B cell (primary cell): ENCODE measurements around the gene LTA4H. TPM values are rescaled to one million over a fixed set of nuclear protein-coding genes. Genes with fewer than 3 reads are reported as not detected.

Source experiments
- ATAC-seq: fragments of 200-7000 bp; cut with Tn5 transposase; one replicate; pipeline ENCODE4 v1.10.0; 2021; ENCODE audit warnings: low read depth, mild to moderate bottlenecking, moderate number of reproducible peaks, moderate library complexity
- CTCF ChIA-PET: fragments of 350-600 bp; sonication (Branson Sonifier 250); formaldehyde crosslinking; loops from one replicate; lab custom pipeline; 2021; ENCODE audit warnings: antibody characterized with exemption, inconsistent platforms; lab: Charles Lee
- POLR2A ChIA-PET: fragments of 350-600 bp; sonication (Branson Sonifier 250); formaldehyde crosslinking; loops from one replicate; lab custom pipeline; 2021; ENCODE audit warnings: antibody characterized with exemption; lab: Charles Lee
- DNase-seq: peaks from one replicate; pipeline ENCODE4 v3.0.0; 2013
- H2AFZ ChIP-seq: 2 replicates; pipeline ENCODE4 v1.6.1; 2012; ENCODE audit warnings: mild to moderate bottlenecking, low read depth, low read length; ENCODE audit not compliant: insufficient read depth, poor library complexity, severe bottlenecking
- H3K27ac ChIP-seq, 2 donors: 1 replicate in 1 of 2; 2 replicates in 1 of 2; pipeline ENCODE4 v1.5.1; 2012 to 2013; ENCODE audit warnings: low read length in 2 of 2, mild to moderate bottlenecking in 2 of 2, moderate library complexity in 1 of 2
- H3K27me3 ChIP-seq, 4 experiments: fragments of 200-600 bp in 1 of 4; sonication (generic) in 1 of 4; replicated peaks in 1 of 4; 1 replicate in 2 of 4; 2 replicates in 2 of 4; pipeline versions ENCODE4 v1.6.1 to v1.7.0; 2013 to 2016; ENCODE audit warnings: low read length in 3 of 4, mild to moderate bottlenecking in 2 of 4, mixed read lengths in 1 of 4, moderate library complexity in 1 of 4; ENCODE audit not compliant: insufficient read depth in 4 of 4, control insufficient read depth in 3 of 4; ENCODE audit errors: control extremely low read depth in 1 of 4
- H3K36me3 ChIP-seq, 2 experiments: replicated peaks in 1 of 2; 1 replicate in 1 of 2; 2 replicates in 1 of 2; pipeline versions ENCODE4 v1.6.1 to v1.7.1; 2013; ENCODE audit warnings: low read length in 1 of 2; ENCODE audit not compliant: insufficient read depth in 2 of 2, control insufficient read depth in 1 of 2; ENCODE audit errors: control extremely low read depth in 1 of 2, extremely low read depth in 1 of 2
- H3K4me1 ChIP-seq, 2 donors: fragments of 200-600 bp in 1 of 2; sonication (generic) in 1 of 2; 1 replicate in 1 of 2; 2 replicates in 1 of 2; pipeline versions ENCODE4 v1.5.1 to v1.6.1; 2013 to 2017; ENCODE audit warnings: low read length in 2 of 2; ENCODE audit not compliant: control insufficient read depth in 2 of 2, insufficient read depth in 2 of 2
- H3K4me2 ChIP-seq: replicated peaks from 2 replicates; pipeline ENCODE3; 2012; ENCODE audit warnings: mild to moderate bottlenecking, low read depth, low read length; ENCODE audit not compliant: poor library complexity, severe bottlenecking
- H3K4me3 ChIP-seq, 5 experiments: fragments of 200-600 bp in 1 of 5; sonication (generic) in 1 of 5; 1 replicate in 3 of 5; 2 replicates in 2 of 5; pipeline versions ENCODE4 v1.5.1 to v1.7.0; 2011 to 2016; ENCODE audit warnings: low read length in 4 of 5, mild to moderate bottlenecking in 4 of 5, low read depth in 2 of 5, control low read depth in 1 of 5, moderate library complexity in 1 of 5; ENCODE audit not compliant: insufficient read depth in 1 of 5; ENCODE audit errors: control extremely low read depth in 1 of 5, extremely low read depth in 1 of 5
- H3K79me2 ChIP-seq: fragments of 200-600 bp; sonication (generic); one replicate; pipeline ENCODE4 v1.6.0; 2016; ENCODE audit warnings: low read length; ENCODE audit not compliant: control insufficient read depth, insufficient read depth
- H3K9ac ChIP-seq: fragments of 200-600 bp; sonication (generic); 2 replicates; pipeline ENCODE4 v1.6.1; 2017; ENCODE audit warnings: mild to moderate bottlenecking, low read length, moderate library complexity
- H3K9me3 ChIP-seq, 3 donors: one replicate each; pipeline versions ENCODE4 v1.6.1 to v1.7.1; 2013; ENCODE audit warnings: low read length in 2 of 3; ENCODE audit not compliant: control insufficient read depth in 2 of 3, insufficient read depth in 1 of 3; ENCODE audit errors: control extremely low read depth in 1 of 3
- H4K20me1 ChIP-seq: 2 replicates; pipeline ENCODE4 v1.6.0; 2012; ENCODE audit warnings: mild to moderate bottlenecking, low read length; ENCODE audit not compliant: insufficient read depth, control insufficient read depth, poor library complexity, severe bottlenecking
- H3K27ac Mint-ChIP-seq: one replicate; pipeline ENCODE4 v1.8.0; 2021; ENCODE audit warnings: mixed read lengths
- H3K27me3 Mint-ChIP-seq: one replicate; pipeline ENCODE4 v1.8.0; 2021; ENCODE audit warnings: mixed read lengths
- H3K4me1 Mint-ChIP-seq: one replicate; pipeline ENCODE4 v1.8.0; 2021; ENCODE audit warnings: mixed read lengths
- H3K4me3 Mint-ChIP-seq: one replicate; pipeline ENCODE4 v1.8.0; 2021; ENCODE audit warnings: mixed read lengths
- H3K9me3 Mint-ChIP-seq: one replicate; pipeline ENCODE4 v1.8.0; 2022; ENCODE audit warnings: mixed read lengths; ENCODE audit not compliant: insufficient read depth
- EZH2 ChIP-seq: IDR thresholded peaks from 2 replicates; pipeline ENCODE4 v1.6.1; 2012; ENCODE audit warnings: borderline replicate concordance, low read depth, mild to moderate bottlenecking, moderate library complexity, low read length; ENCODE audit not compliant: insufficient read depth, poor library complexity, severe bottlenecking
- WGBS: methylation state at CpG from one replicate; pipeline ENCODE4 v1.1.5; 2013; ENCODE audit warnings: missing lambda C conversion rate; ENCODE audit not compliant: insufficient coverage; 5-methylcytosine and 5-hydroxymethylcytosine counted together
- intact Hi-C: fragments of 100-400 bp; cut with micrococcal nuclease; formaldehyde crosslinking; loops from one replicate; pipeline ENCODE4 v1.10.0; 2022
- polyA plus RNA-seq: library from polyadenylated mRNA; depleted of rRNA; stranded (reverse); fragments of >200 nt; gene quantifications from 2 replicates; pipeline ENCODE4 v1.2.3, GENCODE V29; 2012
- total RNA-seq, 2 donors: library from RNA; stranded (reverse); fragments of 120-200 nt in 1 of 2; gene quantifications; 1 replicate in 1 of 2; 2 replicates in 1 of 2; pipeline versions ENCODE4 v1.2.3 to v1.2.4, GENCODE V29; 2013 to 2022
- TF ChIP-seq, protein P1 (sequence below): fragments of 200-600 bp; IDR thresholded peaks from one replicate; pipeline ENCODE4 v1.8.0; 2022; ENCODE audit warnings: antibody characterized with exemption, mild to moderate bottlenecking

The LTA4H gene
- total and polyA plus RNA-seq, 2 donors (not counting 1 experiment from before 2014, with no cell fraction given) = 153 to 167 TPM

- intact Hi-C loops = loop anchor here (5.0 kb wide), 1 partner anchor 879 kb away; no protein-coding TSS in a partner anchor
- H3K4me2 ChIP-seq = no peak within 1 kb of the TSS
- H4K20me1 ChIP-seq = no peaks in the 10 kb centered on the region
- CTCF ChIA-PET = interaction anchor here (1.2 to 4.8 kb wide), 3 partner anchors 78 to 219 kb away, joined by 3 to 112 read pairs (median 3); no protein-coding TSS in a partner anchor
- H3K27me3 ChIP-seq = no peaks in the 10 kb centered on the region
- no peak within 1 kb of the TSS for H2AFZ ChIP-seq
- H3K79me2 ChIP-seq = no peaks in the 10 kb centered on the region
- peak within 1 kb of the TSS in 1 of 5 experiments; percentile 30 for H3K4me3 ChIP-seq
- H3K4me1 Mint-ChIP-seq = peaks cover 8% of the 10 kb centered on the region
- H3K9me3 Mint-ChIP-seq = no peaks in the 10 kb centered on the region
- H3K9ac ChIP-seq = no peak within 1 kb of the TSS
- H3K27ac ChIP-seq = no peak within 1 kb of the TSS
- no peak within 1 kb of the TSS for H3K4me3 Mint-ChIP-seq
- ATAC-seq (no peak), DNase-seq (no peak)
- peaks cover 0 to 11% of the 10 kb centered on the region in 2 experiments for H3K36me3 ChIP-seq
- no peaks in the 10 kb centered on the region for H3K9me3 ChIP-seq
- no peaks in the 10 kb centered on the region for H3K27me3 Mint-ChIP-seq
- 87% methylated on average over 5 of the region's 7 CpGs for WGBS
- no peak within 1 kb of the TSS for H3K27ac Mint-ChIP-seq
- TF ChIP-seq EZH2 = no peak
- TF ChIP-seq, protein P1, sequence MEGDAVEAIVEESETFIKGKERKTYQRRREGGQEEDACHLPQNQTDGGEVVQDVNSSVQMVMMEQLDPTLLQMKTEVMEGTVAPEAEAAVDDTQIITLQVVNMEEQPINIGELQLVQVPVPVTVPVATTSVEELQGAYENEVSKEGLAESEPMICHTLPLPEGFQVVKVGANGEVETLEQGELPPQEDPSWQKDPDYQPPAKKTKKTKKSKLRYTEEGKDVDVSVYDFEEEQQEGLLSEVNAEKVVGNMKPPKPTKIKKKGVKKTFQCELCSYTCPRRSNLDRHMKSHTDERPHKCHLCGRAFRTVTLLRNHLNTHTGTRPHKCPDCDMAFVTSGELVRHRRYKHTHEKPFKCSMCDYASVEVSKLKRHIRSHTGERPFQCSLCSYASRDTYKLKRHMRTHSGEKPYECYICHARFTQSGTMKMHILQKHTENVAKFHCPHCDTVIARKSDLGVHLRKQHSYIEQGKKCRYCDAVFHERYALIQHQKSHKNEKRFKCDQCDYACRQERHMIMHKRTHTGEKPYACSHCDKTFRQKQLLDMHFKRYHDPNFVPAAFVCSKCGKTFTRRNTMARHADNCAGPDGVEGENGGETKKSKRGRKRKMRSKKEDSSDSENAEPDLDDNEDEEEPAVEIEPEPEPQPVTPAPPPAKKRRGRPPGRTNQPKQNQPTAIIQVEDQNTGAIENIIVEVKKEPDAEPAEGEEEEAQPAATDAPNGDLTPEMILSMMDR = no peak
- POLR2A ChIA-PET = no interaction called here
- H3K4me1 ChIP-seq = peaks cover 0 to 5% of the 10 kb centered on the region in 2 donors
These were observed 39.2 kb downstream of the LTA4H start, which contains the start of gene HAL for GRCh38 chr12:95996034-95996658. TSS of gene HAL (minus strand) at chr12:95996344. CDS start at chr12:95995910, 434 bp downstream.
